GM18861 (cell line): ENCODE measurements around the gene STPG4.

Experiments
- ATAC-seq: cut with Tn5 transposase; IDR thresholded peaks from one replicate; pipeline ENCODE4 v1.9.1; 2021; ENCODE audit not compliant: unreplicated experiment

The STPG4 gene

GRCh38 chr2:47056868-47057686, 98.0 kb downstream of the STPG4 start:
- no peak for ATAC-seq

- no peak for ATAC-seq
These were observed 98.7 kb downstream of the STPG4 start for GRCh38 chr2:47056374-47056773.

GRCh38 chr2:47054868-47055267, 100.2 kb downstream of the STPG4 start:
- ATAC-seq: no peak

GRCh38 chr2:47054036-47054555, 101.0 kb downstream of the STPG4 start:
- ATAC-seq: no peak

GRCh38 chr2:47052847-47053246, 102.3 kb downstream of the STPG4 start:
- no peak for ATAC-seq

- ATAC-seq: no peak
These were observed 103.5 kb downstream of the STPG4 start for GRCh38 chr2:47051562-47051961.

GRCh38 chr2:47050762-47051161, 104.3 kb downstream of the STPG4 start:
- ATAC-seq: no peak

- no peak for ATAC-seq
These were observed 104.9 kb downstream of the STPG4 start for GRCh38 chr2:47050021-47050760.

- no peak for ATAC-seq
These were observed 105.6 kb downstream of the STPG4 start for GRCh38 chr2:47049502-47049901.

GRCh38 chr2:47048801-47049480, 106.2 kb downstream of the STPG4 start:
- ATAC-seq: no peak

- no peak for ATAC-seq
These were observed 108.8 kb downstream of the STPG4 start for GRCh38 chr2:47046271-47046670.

GRCh38 chr2:47043891-47044239, 111.2 kb downstream of the STPG4 start:
- ATAC-seq: no peak

GRCh38 chr2:47043142-47043890, 111.8 kb downstream of the STPG4 start:
- ATAC-seq: no peak

- no peak for ATAC-seq
These were observed 113.0 kb downstream of the STPG4 start for GRCh38 chr2:47041891-47042684.

GRCh38 chr2:47041063-47041462, 114.0 kb downstream of the STPG4 start:
- no peak for ATAC-seq

- ATAC-seq: no peak
These were observed 114.5 kb downstream of the STPG4 start for GRCh38 chr2:47040651-47041050.

- no peak for ATAC-seq
These were observed 115.1 kb downstream of the STPG4 start for GRCh38 chr2:47039913-47040562.

- no peak for ATAC-seq
These were observed 115.6 kb downstream of the STPG4 start for GRCh38 chr2:47039489-47039870.

GRCh38 chr2:47038656-47039488, 116.2 kb downstream of the STPG4 start:
- ATAC-seq: peak; percentile 49
